ENCODE measurements around the gene SARNP.
"Not testable (repeated sequence)": the region's sequence is repeated elsewhere in the genome, so short reads cannot be mapped to it uniquely, and the experiment has no call there.

SARNP gene

GRCh38 chr12:55789893-55790292 is 27.6 kb downstream of the SARNP start:
- no peak for DNase-seq

- DNase-seq = no peak
Observed at GRCh38 chr12:55789171-55789570, 28.4 kb downstream of the SARNP start.

- DNase-seq = no peak
Observed at GRCh38 chr12:55788546-55788945, 29.0 kb downstream of the SARNP start.

- DNase-seq = no peak
Observed at GRCh38 chr12:55780685-55781084, 36.8 kb downstream of the SARNP start.

- no peak for DNase-seq
Observed at GRCh38 chr12:55777856-55778255, 39.7 kb downstream of the SARNP start.

- no peak for DNase-seq
Observed at GRCh38 chr12:55771736-55772135, 45.8 kb downstream of the SARNP start.

GRCh38 chr12:55767156-55767555 is 50.4 kb downstream of the SARNP start:
- DNase-seq = no peak

GRCh38 chr12:55765736-55766290 is 51.7 kb downstream of the SARNP start:
- DNase-seq = no peak

GRCh38 chr12:55762646-55763045 is 54.9 kb downstream of the SARNP start:
- DNase-seq = no peak

- DNase-seq = no peak
Observed at GRCh38 chr12:55760663-55761062, 56.9 kb downstream of the SARNP start.

- not testable (repeated sequence) for DNase-seq
Observed at GRCh38 chr12:55758575-55758974, 58.9 kb downstream of the SARNP start.

- DNase-seq = no peak
Observed at GRCh38 chr12:55757701-55758100, 59.8 kb downstream of the SARNP start.

GRCh38 chr12:55755246-55755645 is 62.3 kb downstream of the SARNP start:
- no peak for DNase-seq

- no peak for DNase-seq
Observed at GRCh38 chr12:55748230-55748993, 69.1 kb downstream of the SARNP start.

- DNase-seq = no peak
Observed at GRCh38 chr12:55746913-55747231, 70.7 kb downstream of the SARNP start.

- no peak for DNase-seq
Observed at GRCh38 chr12:55746174-55746912, 71.2 kb downstream of the SARNP start.

GRCh38 chr12:55745361-55746173 is 72.0 kb downstream of the SARNP start:
- DNase-seq = no peak

- DNase-seq = no peak
Observed at GRCh38 chr12:55744340-55745030, 73.0 kb downstream of the SARNP start.

GRCh38 chr12:55743406-55744339 is 73.9 kb downstream of the SARNP start:
- peak; percentile 48 for DNase-seq

- DNase-seq = peak; percentile 68
Observed at GRCh38 chr12:55742719-55743405, 74.7 kb downstream of the SARNP start, which contains the start of gene GDF11. TSS of gene GDF11 (plus strand) at chr12:55743122. CDS start at chr12:55743317, 195 bp downstream.
